Progenitor cell of endocrine pancreas (in vitro differentiated cells): ENCODE results near the gene ACOT7. TPM values are rescaled to one million over a fixed set of nuclear protein-coding genes. Genes with fewer than 3 reads are reported as not detected.

Source experiments
- DNase-seq: peaks from one replicate; pipeline ENCODE4 v3.0.0; 2021; ENCODE audit warnings: low spot score; ENCODE audit not compliant: unreplicated experiment
- H3K27ac Mint-ChIP-seq: 2 replicates; pipeline ENCODE4 v1.8.0; 2021; ENCODE audit warnings: mild to moderate bottlenecking, moderate library complexity, mixed read lengths
- H3K27me3 Mint-ChIP-seq: 2 replicates; pipeline ENCODE4 v1.8.0; 2021; ENCODE audit warnings: mixed read lengths
- H3K36me3 Mint-ChIP-seq: 2 replicates; pipeline ENCODE4 v1.8.0; 2022; ENCODE audit warnings: mixed read lengths; ENCODE audit not compliant: insufficient read depth
- H3K4me1 Mint-ChIP-seq: 2 replicates; pipeline ENCODE4 v1.8.0; 2021; ENCODE audit warnings: low read depth, mixed read lengths
- H3K4me3 Mint-ChIP-seq: 2 replicates; pipeline ENCODE4 v1.8.0; 2021; ENCODE audit warnings: low read depth, mild to moderate bottlenecking, moderate library complexity, mixed read lengths
- H3K9me3 Mint-ChIP-seq: 2 replicates; pipeline ENCODE4 v1.8.0; 2021; ENCODE audit warnings: low read depth, mixed read lengths
- CTCF ChIP-seq: fragments of 200-600 bp; sonication (generic); IDR thresholded peaks from one replicate; pipeline ENCODE4 v1.5.0; 2021; ENCODE audit warnings: antibody characterized with exemption, mild to moderate bottlenecking; ENCODE audit not compliant: unreplicated experiment
- total RNA-seq: library from RNA; stranded (reverse); gene quantifications from 2 replicates; pipeline ENCODE4 v1.2.1, GENCODE V29; 2021

ACOT7 gene
- total RNA-seq, 1 donor from 2014 or later: 30.2 TPM

GRCh38 chr1:6325482-6325881, 68.1 kb downstream of the ACOT7 start:
- no peak for TF ChIP-seq CTCF
- no peak overlapping the region for H3K4me3 Mint-ChIP-seq
- H3K27ac Mint-ChIP-seq: no peak overlapping the region
- no peaks in the 10 kb centered on the region for H3K27me3 Mint-ChIP-seq
- H3K36me3 Mint-ChIP-seq: no peaks in the 10 kb centered on the region
- H3K4me1 Mint-ChIP-seq: no peaks in the 10 kb centered on the region
- no peak for DNase-seq
- no peaks in the 10 kb centered on the region for H3K9me3 Mint-ChIP-seq

GRCh38 chr1:6322161-6322560, 71.4 kb downstream of the ACOT7 start:
- Mint-ChIP-seq H3K9me3 (no peaks in the 10 kb centered on the region), H3K4me3 (no peak overlapping the region), H3K27me3 (no peaks in the 10 kb centered on the region), H3K27ac (no peak overlapping the region), H3K4me1 (no peaks in the 10 kb centered on the region), H3K36me3 (peaks cover 2% of the 10 kb centered on the region)
- no peak for DNase-seq
- no peak for TF ChIP-seq CTCF

- Mint-ChIP-seq H3K9me3 (no peaks in the 10 kb centered on the region), H3K27ac (no peak overlapping the region), H3K36me3 (peaks cover 2% of the 10 kb centered on the region), H3K4me3 (no peak overlapping the region), H3K27me3 (no peaks in the 10 kb centered on the region), H3K4me1 (no peaks in the 10 kb centered on the region)
- no peak for TF ChIP-seq CTCF
- DNase-seq: no peak
Measured at GRCh38 chr1:6321205-6321604, 72.4 kb downstream of the ACOT7 start.

GRCh38 chr1:6317098-6317760, 76.3 kb downstream of the ACOT7 start:
- Mint-ChIP-seq H3K9me3 (no peaks in the 10 kb centered on the region), H3K27me3 (no peaks in the 10 kb centered on the region), H3K4me3 (no peak overlapping the region), H3K4me1 (no peaks in the 10 kb centered on the region), H3K27ac (no peak overlapping the region), H3K36me3 (peaks cover 3% of the 10 kb centered on the region)
- TF ChIP-seq CTCF: no peak
- DNase-seq: no peak

- DNase-seq: no peak
- Mint-ChIP-seq H3K9me3 (no peaks in the 10 kb centered on the region), H3K27me3 (no peaks in the 10 kb centered on the region), H3K36me3 (peaks cover 3% of the 10 kb centered on the region), H3K4me1 (no peaks in the 10 kb centered on the region), H3K4me3 (no peak overlapping the region), H3K27ac (no peak overlapping the region)
- TF ChIP-seq CTCF: no peak
Measured at GRCh38 chr1:6316240-6317097, 77.1 kb downstream of the ACOT7 start.
